ENCODE data around the gene ACBD5. TPM values are rescaled to one million over a fixed set of nuclear protein-coding genes. Genes with fewer than 3 reads are reported as not detected.
A peak's percentile ranks its signal among the peaks of the same experiment; 100 is the strongest.

The ACBD5 gene
- total RNA-seq, 2 donors from 2014 or later, result 10.4 to 11.5 TPM

- intact Hi-C loops (cut with DNase I), result no loop called here
- peak; percentile 99 for ATAC-seq
- H3K36me3 ChIP-seq (replicated peaks in 1 of 2; ENCODE audit: insufficient read depth in 1 of 2, low read depth in 2 of 2), result no peaks in the 10 kb centered on the region
Observed at GRCh38 chr10:27252267-27253000, 11.8 kb upstream of the ACBD5 start.

GRCh38 chr10:27251554-27251953 lies 11.0 kb upstream of the ACBD5 start:
- Histone ChIP-seq H3K9me3 (no peaks in the 10 kb centered on the region), H3K4me1 (peaks cover 3% of the 10 kb centered on the region), H3K27ac (no peak overlapping the region), H3K27me3 (no peaks in the 10 kb centered on the region), H3K36me3 (replicated peaks in 1 of 2; ENCODE audit: insufficient read depth in 1 of 2, low read depth in 2 of 2) (no peaks in the 10 kb centered on the region), H3K4me3 (no peak overlapping the region)
- intact Hi-C loops (cut with DNase I), result no loop called here
- ATAC-seq, result no peak
- TF ChIP-seq POLR2A (IDR thresholded peaks at IDR 0.05) (no peak), CTCF (IDR thresholded peaks at IDR 0.05) (no peak)
- WGBS, 2 donors, result 94 to 95% methylated on average over 13 of the region's 14 CpGs
- no peak for DNase-seq

More at GRCh38 chr10:27252267-27253000, 11.8 kb upstream of the ACBD5 start:
- H3K9me3 ChIP-seq, result no peaks in the 10 kb centered on the region
- TF ChIP-seq CTCF (IDR thresholded peaks at IDR 0.05) (peak; percentile 40 to 90 (median 53)), POLR2A (IDR thresholded peaks at IDR 0.05) (peak; percentile 41 to 68 (median 67))
- H3K4me3 ChIP-seq, result peak overlapping the region; percentile 52 to 77
- no peaks in the 10 kb centered on the region for H3K27me3 ChIP-seq
- peak; percentile 76 to 82 (median 76) for DNase-seq
- H3K27ac ChIP-seq, result peak overlapping the region; percentile 58 to 85 (median 75)
- peaks cover 3% of the 10 kb centered on the region for H3K4me1 ChIP-seq
- 10 to 23% methylated on average over 36 to 63 of the region's 63 CpGs for WGBS, 2 donors

GRCh38 chr10:27248215-27248614 lies 7.6 kb upstream of the ACBD5 start:
- no peaks in the 10 kb centered on the region for H3K9me3 ChIP-seq
- no peak overlapping the region for H3K4me3 ChIP-seq
- no peak overlapping the region for H3K27ac ChIP-seq
- WGBS, 2 donors, result 70 to 84% methylated on average over 4 of the region's 4 CpGs
- H3K36me3 ChIP-seq (replicated peaks in 1 of 2; ENCODE audit: insufficient read depth in 1 of 2, low read depth in 2 of 2), result no peaks in the 10 kb centered on the region
- no peak for ATAC-seq
- peaks cover 8% of the 10 kb centered on the region for H3K4me1 ChIP-seq
- intact Hi-C loops (cut with DNase I), result no loop called here
- no peaks in the 10 kb centered on the region for H3K27me3 ChIP-seq
- no peak for DNase-seq
- TF ChIP-seq CTCF (IDR thresholded peaks at IDR 0.05) (no peak), POLR2A (IDR thresholded peaks at IDR 0.05) (no peak)

- ATAC-seq (no peak), DNase-seq (no peak)
- 83 to 98% methylated on average over 3 of the region's 3 CpGs for WGBS, 2 donors
- Histone ChIP-seq H3K4me3 (no peak overlapping the region), H3K27ac (no peak overlapping the region), H3K27me3 (no peaks in the 10 kb centered on the region), H3K9me3 (no peaks in the 10 kb centered on the region), H3K4me1 (peaks cover 10% of the 10 kb centered on the region), H3K36me3 (replicated peaks in 1 of 2; ENCODE audit: insufficient read depth in 1 of 2, low read depth in 2 of 2) (no peaks in the 10 kb centered on the region)
- intact Hi-C loops (cut with DNase I), result no loop called here
- no peak for TF ChIP-seq POLR2A (IDR thresholded peaks at IDR 0.05)
Observed at GRCh38 chr10:27247441-27247840, 6.8 kb upstream of the ACBD5 start.

- 46% methylated on average over 5 of the region's 5 CpGs for WGBS, 2 donors
- Histone ChIP-seq H3K27me3 (no peaks in the 10 kb centered on the region), H3K36me3 (replicated peaks in 1 of 2; ENCODE audit: insufficient read depth in 1 of 2, low read depth in 2 of 2) (no peaks in the 10 kb centered on the region), H3K9me3 (no peaks in the 10 kb centered on the region), H3K4me1 (peaks cover 7% of the 10 kb centered on the region), H3K4me3 (no peak overlapping the region), H3K27ac (no peak overlapping the region)
- no peak for TF ChIP-seq CTCF (IDR thresholded peaks at IDR 0.05)
- no peak for TF ChIP-seq POLR2A (IDR thresholded peaks at IDR 0.05)
- DNase-seq, result no peak
- intact Hi-C loops (cut with DNase I), result no loop called here
- no peak for ATAC-seq
Observed at GRCh38 chr10:27247006-27247405, 6.4 kb upstream of the ACBD5 start.

All from body of pancreas (tissue), 4 donors.